GM23338 (cell line): ENCODE measurements around the gene CAPZB. TPM values are rescaled to one million over a fixed set of nuclear protein-coding genes. Genes with fewer than 3 reads are reported as not detected.
A peak's percentile ranks its signal among the peaks of the same experiment; 100 is the strongest.

Experiments used
- ATAC-seq: fragments of 200-7000 bp; cut with Tn5 transposase; 3 replicates; pipeline ENCODE4 v1.9.1; 2020
- DNase-seq: peaks from one replicate; pipeline ENCODE4 v3.0.0-alpha.2; 2015; ENCODE audit warnings: low spot score
- H2AFZ ChIP-seq: fragments of 200-600 bp; sonication (generic); 2 replicates; pipeline ENCODE4 v1.8.0; 2016; ENCODE audit warnings: antibody characterized with exemption, mild to moderate bottlenecking, moderate library complexity
- H3F3A ChIP-seq: fragments of 200-600 bp; sonication (generic); replicated peaks from 2 replicates; pipeline ENCODE4 v1.8.0; 2017; ENCODE audit warnings: antibody characterized with exemption, mixed run types, low read depth
- H3K27ac ChIP-seq: fragments of 200-600 bp; sonication (generic); 2 replicates; pipeline ENCODE4 v1.6.1; 2016; ENCODE audit warnings: low read depth
- H3K27me3 ChIP-seq: fragments of 200-600 bp; sonication (generic); 2 replicates; pipeline ENCODE4 v1.8.0; 2016; ENCODE audit warnings: mild to moderate bottlenecking, mixed run types, moderate library complexity; ENCODE audit not compliant: insufficient read depth
- H3K36me3 ChIP-seq: fragments of 200-600 bp; sonication (generic); 2 replicates; pipeline ENCODE4 v1.8.0; 2016; ENCODE audit warnings: mild to moderate bottlenecking; ENCODE audit not compliant: insufficient read depth
- H3K4me1 ChIP-seq: fragments of 200-600 bp; sonication (generic); 2 replicates; pipeline ENCODE4 v1.8.0; 2016; ENCODE audit warnings: mild to moderate bottlenecking, moderate library complexity; ENCODE audit not compliant: insufficient read depth
- H3K4me2 ChIP-seq: fragments of 200-600 bp; sonication (generic); 2 replicates; pipeline ENCODE4 v1.7.1; 2017; ENCODE audit warnings: mixed run types
- H3K4me3 ChIP-seq: fragments of 200-600 bp; sonication (generic); 2 replicates; pipeline ENCODE4 v1.6.1; 2016; ENCODE audit warnings: mixed run types
- H3K79me2 ChIP-seq: fragments of 200-600 bp; sonication (generic); replicated peaks from 2 replicates; pipeline ENCODE4 v1.8.0; 2017; ENCODE audit warnings: mild to moderate bottlenecking; ENCODE audit not compliant: insufficient read depth
- H3K9me2 ChIP-seq: fragments of 200-600 bp; sonication (generic); 2 replicates; pipeline ENCODE4 v1.8.0; 2017; ENCODE audit not compliant: insufficient read depth
- H4K20me1 ChIP-seq: fragments of 200-600 bp; sonication (generic); replicated peaks from 2 replicates; pipeline ENCODE4 v1.8.0; 2017; ENCODE audit warnings: mild to moderate bottlenecking; ENCODE audit not compliant: insufficient read depth
- H3K27ac Mint-ChIP-seq: 2 replicates; pipeline ENCODE4 v1.8.0; 2020; ENCODE audit warnings: inconsistent platforms, mild to moderate bottlenecking, moderate library complexity, mixed read lengths
- H3K27me3 Mint-ChIP-seq: 3 replicates; pipeline ENCODE4 v1.8.0; 2022; ENCODE audit warnings: low read depth, mild to moderate bottlenecking, moderate library complexity, mixed read lengths, inconsistent platforms; ENCODE audit not compliant: insufficient read depth, poor library complexity
- H3K36me3 Mint-ChIP-seq: 3 replicates; pipeline ENCODE4 v1.8.0; 2021; ENCODE audit warnings: low read depth, mild to moderate bottlenecking, inconsistent platforms, moderate library complexity, mixed read lengths
- H3K4me1 Mint-ChIP-seq: 3 replicates; pipeline ENCODE4 v1.8.0; 2020; ENCODE audit warnings: mild to moderate bottlenecking, inconsistent platforms, mixed read lengths
- H3K4me3 Mint-ChIP-seq: 3 replicates; pipeline ENCODE4 v1.8.0; 2021; ENCODE audit warnings: moderate library complexity, mild to moderate bottlenecking, inconsistent platforms, mixed read lengths
- H3K9me3 Mint-ChIP-seq: 3 replicates; pipeline ENCODE4 v1.8.0; 2020; ENCODE audit warnings: moderate library complexity, mild to moderate bottlenecking, inconsistent platforms, mixed read lengths
- EZH2phosphoT487 ChIP-seq: fragments of 200-600 bp; sonication (generic); IDR thresholded peaks from one replicate; pipeline ENCODE4 v1.8.1; 2018; ENCODE audit warnings: antibody characterized with exemption; ENCODE audit not compliant: unreplicated experiment
- JUNB ChIP-seq: IDR thresholded peaks from one replicate; pipeline ENCODE4 v1.6.1; 2016; ENCODE audit warnings: antibody characterized with exemption; ENCODE audit not compliant: unreplicated experiment
- STAT1 ChIP-seq: IDR thresholded peaks from one replicate; pipeline ENCODE4 v1.6.1; 2016; ENCODE audit warnings: antibody characterized with exemption; ENCODE audit not compliant: unreplicated experiment
- ZNF114 ChIP-seq: fragments of 250-450 bp; sonication (Bioruptor Pico); IDR thresholded peaks from 2 replicates; pipeline ENCODE4 v1.5.0; 2020; ENCODE audit warnings: mild to moderate bottlenecking, moderate library complexity
- polyA plus RNA-seq: library from polyadenylated mRNA; unstranded; fragments of >200 nt; fragmentation: Nextera tagmentation; extraction: Ambion mirVana; gene quantifications from 2 replicates; pipeline ENCODE4 v1.2.1, GENCODE V29; 2016
- total RNA-seq: library from RNA; depleted of rRNA; stranded (reverse); fragments of >200 nt; shearing (Covaris generic); gene quantifications from 2 replicates; pipeline ENCODE4 v1.2.3, GENCODE V29; 2014
- TF ChIP-seq, protein P1 (sequence below): fragments of 250-450 bp; sonication (Bioruptor Pico); IDR thresholded peaks from 2 replicates; pipeline ENCODE4 v1.5.0; 2020; ENCODE audit warnings: mild to moderate bottlenecking, moderate library complexity
- TF ChIP-seq, protein P2 (sequence below): IDR thresholded peaks from 2 replicates; pipeline ENCODE4 v1.6.1; 2016; ENCODE audit warnings: antibody characterized with exemption

CAPZB gene
- total and polyA plus RNA-seq, 2 experiments from 2014 or later, result 195 to 348 TPM

DNA sequence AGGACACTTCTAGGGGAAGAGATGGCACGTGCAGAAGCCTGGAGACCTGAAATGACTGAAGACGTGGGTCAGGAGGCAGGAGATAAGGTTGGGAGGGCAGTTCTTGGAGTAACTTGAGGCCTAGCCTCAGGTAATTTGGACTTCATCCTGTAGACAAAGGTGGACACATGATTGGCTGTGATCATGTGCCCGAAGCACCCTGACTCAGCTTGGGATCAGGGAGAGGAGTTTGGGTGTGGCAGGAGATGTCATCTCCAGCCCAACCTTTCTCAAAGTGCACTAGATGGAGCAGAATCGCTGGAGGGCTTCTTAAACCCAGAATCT lies 171.7 kb downstream of the CAPZB start (continued):
- TF ChIP-seq, protein P1, sequence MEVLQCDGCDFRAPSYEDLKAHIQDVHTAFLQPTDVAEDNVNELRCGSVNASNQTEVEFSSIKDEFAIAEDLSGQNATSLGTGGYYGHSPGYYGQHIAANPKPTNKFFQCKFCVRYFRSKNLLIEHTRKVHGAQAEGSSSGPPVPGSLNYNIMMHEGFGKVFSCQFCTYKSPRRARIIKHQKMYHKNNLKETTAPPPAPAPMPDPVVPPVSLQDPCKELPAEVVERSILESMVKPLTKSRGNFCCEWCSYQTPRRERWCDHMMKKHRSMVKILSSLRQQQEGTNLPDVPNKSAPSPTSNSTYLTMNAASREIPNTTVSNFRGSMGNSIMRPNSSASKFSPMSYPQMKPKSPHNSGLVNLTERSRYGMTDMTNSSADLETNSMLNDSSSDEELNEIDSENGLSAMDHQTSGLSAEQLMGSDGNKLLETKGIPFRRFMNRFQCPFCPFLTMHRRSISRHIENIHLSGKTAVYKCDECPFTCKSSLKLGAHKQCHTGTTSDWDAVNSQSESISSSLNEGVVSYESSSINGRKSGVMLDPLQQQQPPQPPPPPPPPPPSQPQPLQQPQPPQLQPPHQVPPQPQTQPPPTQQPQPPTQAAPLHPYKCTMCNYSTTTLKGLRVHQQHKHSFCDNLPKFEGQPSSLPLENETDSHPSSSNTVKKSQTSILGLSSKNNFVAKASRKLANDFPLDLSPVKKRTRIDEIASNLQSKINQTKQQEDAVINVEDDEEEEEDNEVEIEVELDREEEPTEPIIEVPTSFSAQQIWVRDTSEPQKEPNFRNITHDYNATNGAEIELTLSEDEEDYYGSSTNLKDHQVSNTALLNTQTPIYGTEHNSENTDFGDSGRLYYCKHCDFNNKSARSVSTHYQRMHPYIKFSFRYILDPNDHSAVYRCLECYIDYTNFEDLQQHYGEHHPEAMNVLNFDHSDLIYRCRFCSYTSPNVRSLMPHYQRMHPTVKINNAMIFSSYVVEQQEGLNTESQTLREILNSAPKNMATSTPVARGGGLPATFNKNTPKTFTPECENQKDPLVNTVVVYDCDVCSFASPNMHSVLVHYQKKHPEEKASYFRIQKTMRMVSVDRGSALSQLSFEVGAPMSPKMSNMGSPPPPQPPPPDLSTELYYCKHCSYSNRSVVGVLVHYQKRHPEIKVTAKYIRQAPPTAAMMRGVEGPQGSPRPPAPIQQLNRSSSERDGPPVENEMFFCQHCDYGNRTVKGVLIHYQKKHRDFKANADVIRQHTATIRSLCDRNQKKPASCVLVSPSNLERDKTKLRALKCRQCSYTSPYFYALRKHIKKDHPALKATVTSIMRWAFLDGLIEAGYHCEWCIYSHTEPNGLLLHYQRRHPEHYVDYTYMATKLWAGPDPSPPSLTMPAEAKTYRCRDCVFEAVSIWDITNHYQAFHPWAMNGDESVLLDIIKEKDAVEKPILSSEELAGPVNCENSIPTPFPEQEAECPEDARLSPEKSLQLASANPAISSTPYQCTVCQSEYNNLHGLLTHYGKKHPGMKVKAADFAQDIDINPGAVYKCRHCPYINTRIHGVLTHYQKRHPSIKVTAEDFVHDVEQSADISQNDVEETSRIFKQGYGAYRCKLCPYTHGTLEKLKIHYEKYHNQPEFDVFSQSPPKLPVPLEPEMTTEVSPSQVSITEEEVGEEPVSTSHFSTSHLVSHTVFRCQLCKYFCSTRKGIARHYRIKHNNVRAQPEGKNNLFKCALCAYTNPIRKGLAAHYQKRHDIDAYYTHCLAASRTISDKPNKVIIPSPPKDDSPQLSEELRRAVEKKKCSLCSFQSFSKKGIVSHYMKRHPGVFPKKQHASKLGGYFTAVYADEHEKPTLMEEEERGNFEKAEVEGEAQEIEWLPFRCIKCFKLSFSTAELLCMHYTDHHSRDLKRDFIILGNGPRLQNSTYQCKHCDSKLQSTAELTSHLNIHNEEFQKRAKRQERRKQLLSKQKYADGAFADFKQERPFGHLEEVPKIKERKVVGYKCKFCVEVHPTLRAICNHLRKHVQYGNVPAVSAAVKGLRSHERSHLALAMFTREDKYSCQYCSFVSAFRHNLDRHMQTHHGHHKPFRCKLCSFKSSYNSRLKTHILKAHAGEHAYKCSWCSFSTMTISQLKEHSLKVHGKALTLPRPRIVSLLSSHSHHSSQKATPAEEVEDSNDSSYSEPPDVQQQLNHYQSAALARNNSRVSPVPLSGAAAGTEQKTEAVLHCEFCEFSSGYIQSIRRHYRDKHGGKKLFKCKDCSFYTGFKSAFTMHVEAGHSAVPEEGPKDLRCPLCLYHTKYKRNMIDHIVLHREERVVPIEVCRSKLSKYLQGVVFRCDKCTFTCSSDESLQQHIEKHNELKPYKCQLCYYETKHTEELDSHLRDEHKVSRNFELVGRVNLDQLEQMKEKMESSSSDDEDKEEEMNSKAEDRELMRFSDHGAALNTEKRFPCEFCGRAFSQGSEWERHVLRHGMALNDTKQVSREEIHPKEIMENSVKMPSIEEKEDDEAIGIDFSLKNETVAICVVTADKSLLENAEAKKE, result no peak

DNA sequence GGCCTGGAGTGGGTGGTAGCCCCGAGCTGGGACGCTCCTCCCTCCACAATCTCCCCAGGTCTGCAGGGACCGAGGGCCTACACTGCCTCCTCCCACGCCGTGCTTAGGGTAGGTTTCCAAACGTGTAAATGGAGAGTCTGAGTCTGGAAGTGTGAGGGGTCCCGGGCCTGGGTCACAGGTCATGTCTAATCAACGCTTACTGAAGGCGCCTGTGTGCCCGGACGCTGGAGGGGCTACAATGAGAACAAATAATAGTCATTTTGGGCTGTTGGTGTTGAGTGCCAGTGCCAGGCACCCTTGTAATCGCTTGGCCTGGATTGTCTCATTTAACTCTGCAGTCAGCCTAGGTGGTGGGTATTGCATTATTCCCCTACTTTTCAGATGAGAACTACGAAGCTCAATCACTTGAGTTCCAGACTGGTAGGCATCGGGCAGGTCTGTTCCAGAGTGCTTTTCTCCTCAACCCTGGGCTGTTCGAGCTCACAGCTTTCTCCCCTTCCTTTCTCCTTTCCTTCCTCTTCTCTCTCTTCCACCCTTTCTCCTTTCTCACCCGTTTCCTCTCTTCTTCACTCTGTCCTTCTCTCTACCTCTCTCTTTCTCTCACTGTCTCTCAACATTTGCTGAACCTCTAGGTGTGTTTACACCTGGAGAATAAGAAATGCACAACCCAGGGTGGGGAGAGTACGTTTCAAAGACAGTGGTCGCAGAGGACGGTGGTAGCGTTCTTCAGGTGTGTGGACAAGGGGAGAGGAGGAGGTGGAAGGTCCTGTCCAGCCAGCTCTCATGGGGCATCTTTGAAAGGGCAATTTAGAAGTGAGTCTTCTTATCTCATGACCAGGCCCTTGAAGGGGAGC lies 172.3 kb downstream of the CAPZB start:
- Histone ChIP-seq H3K36me3 (no peaks in the 10 kb centered on the region), H3K4me1 (0 out of 2 replicates have a peak, but pooled peaks cover 8% of the 10 kb centered on the region), H2AFZ (peak overlapping the region; percentile 59; the same call in 1 of the 2 replicates), H3K4me2 (peak overlapping the region; percentile 92), H3F3A (no peaks in the 10 kb centered on the region), H3K9me2 (no peaks in the 10 kb centered on the region), H3K4me3 (peak overlapping the region; percentile 92), H3K27ac (no peak overlapping the region), H3K79me2 (no peaks in the 10 kb centered on the region; the same call in 1 of the 2 replicates), H3K27me3 (peaks cover 10% of the 10 kb centered on the region), H4K20me1 (0 out of 2 replicates have a peak, but pooled peaks cover 3% of the 10 kb centered on the region)
- no peak for ATAC-seq
- Mint-ChIP-seq H3K27me3 (peaks cover 5% of the 10 kb centered on the region), H3K36me3 (peaks cover 10% of the 10 kb centered on the region), H3K4me3 (peak overlapping the region; percentile 83), H3K4me1 (peaks cover 22% of the 10 kb centered on the region), H3K27ac (no peak overlapping the region), H3K9me3 (no peaks in the 10 kb centered on the region)
- no peak for DNase-seq
- no peak for TF ChIP-seq ZNF114
- TF ChIP-seq EZH2phosphoT487, result no peak
- TF ChIP-seq, protein P1, result no peak
- TF ChIP-seq, protein P2, sequence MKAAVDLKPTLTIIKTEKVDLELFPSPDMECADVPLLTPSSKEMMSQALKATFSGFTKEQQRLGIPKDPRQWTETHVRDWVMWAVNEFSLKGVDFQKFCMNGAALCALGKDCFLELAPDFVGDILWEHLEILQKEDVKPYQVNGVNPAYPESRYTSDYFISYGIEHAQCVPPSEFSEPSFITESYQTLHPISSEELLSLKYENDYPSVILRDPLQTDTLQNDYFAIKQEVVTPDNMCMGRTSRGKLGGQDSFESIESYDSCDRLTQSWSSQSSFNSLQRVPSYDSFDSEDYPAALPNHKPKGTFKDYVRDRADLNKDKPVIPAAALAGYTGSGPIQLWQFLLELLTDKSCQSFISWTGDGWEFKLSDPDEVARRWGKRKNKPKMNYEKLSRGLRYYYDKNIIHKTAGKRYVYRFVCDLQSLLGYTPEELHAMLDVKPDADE, result no peak
- no peak for TF ChIP-seq STAT1
- TF ChIP-seq JUNB, result no peak
